GM19324 (cell line): ENCODE data around the gene HSPA4L.

Source experiments
- ATAC-seq: cut with Tn5 transposase; IDR thresholded peaks from one replicate; pipeline ENCODE4 v1.9.1; 2021; ENCODE audit warnings: mild to moderate bottlenecking, moderate library complexity; ENCODE audit not compliant: unreplicated experiment, low FRiP score

The HSPA4L gene

DNA sequence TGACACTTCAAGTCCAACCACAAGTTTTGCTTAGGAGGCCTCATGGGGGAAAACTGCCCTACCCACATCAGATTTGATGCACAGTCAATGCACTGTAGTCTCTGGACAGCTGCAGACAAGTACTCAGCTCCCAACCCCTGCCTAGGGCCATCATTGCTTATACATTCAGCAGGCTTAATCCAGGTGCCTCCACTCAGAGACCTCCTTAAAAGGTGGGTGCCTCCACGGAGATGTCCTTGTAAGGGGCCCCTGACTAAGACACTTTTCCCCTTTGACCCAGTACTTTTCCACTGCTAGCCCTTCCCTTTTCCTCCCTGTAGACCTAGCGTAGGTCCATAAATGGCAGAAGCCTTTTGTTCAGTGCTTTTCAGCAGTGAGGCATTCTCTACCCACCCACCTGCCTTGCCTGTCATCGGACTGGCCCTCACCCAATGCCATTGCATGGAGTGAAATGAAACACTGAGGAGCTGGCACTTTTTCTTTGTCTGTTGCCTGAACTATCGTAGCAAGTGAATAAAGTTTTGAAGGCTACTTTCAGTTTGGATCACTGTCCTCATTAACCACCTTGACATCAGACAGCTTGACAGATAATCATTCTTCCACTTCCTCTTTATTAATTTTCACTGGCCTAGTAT is 74.8 kb downstream of the HSPA4L start:
- ATAC-seq: peak; percentile 84

DNA sequence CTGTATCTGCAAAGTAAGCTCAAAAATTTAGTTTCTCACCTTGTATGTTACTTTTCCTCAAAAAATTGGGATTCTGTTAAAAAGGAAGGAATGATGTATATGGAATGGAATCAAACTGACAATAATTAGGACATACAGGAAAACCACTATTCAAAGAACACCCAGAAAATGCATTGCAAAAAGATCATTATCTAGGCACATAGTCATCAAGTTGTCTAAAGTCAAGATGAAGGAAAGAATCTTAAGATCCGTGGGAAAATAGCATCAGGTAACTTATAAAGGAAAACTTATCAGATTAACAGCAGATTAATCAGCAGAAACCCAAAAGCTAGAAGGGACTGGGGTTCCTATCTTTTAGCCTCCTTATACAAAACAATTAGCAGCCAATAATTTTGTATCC is 75.5 kb downstream of the HSPA4L start:
- ATAC-seq: no peak

DNA sequence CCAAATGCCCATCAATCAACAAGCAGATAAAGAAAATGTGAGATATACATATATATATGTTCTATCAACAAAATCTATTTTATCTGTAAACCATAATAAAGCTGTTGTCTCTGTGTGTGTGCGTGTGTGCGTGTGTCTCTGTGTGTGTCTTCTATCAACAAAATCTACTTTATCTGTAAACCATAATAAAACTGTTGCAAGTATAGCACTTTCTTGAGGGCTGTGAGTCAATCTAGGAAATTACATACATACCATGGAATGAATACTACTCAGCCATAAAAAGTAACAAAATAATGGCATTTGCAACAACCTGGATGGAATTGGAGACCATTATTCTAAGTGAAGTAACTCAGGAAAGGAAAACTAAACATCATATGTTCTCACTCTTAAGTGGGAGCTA is 86.1 kb downstream of the HSPA4L start:
- ATAC-seq: no peak

DNA sequence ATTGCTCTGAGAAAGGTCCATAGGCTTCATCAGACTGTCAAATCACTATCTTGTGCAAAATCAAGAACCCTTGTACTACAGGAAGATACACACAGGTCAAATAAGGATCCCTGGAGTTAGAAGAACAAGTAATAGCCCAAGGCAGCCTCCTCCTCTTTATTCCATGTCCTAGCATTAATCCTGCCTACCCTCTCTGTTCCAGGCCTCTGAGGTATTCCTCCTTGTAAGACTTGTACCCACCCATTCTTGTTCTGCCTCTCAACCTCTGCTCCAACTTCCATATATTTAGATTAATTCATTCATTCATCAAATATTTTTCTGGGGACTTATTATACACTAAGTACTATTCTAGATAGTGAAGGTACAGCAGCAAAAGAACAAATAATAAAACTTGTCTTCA is 88.2 kb downstream of the HSPA4L start:
- ATAC-seq: no peak

DNA sequence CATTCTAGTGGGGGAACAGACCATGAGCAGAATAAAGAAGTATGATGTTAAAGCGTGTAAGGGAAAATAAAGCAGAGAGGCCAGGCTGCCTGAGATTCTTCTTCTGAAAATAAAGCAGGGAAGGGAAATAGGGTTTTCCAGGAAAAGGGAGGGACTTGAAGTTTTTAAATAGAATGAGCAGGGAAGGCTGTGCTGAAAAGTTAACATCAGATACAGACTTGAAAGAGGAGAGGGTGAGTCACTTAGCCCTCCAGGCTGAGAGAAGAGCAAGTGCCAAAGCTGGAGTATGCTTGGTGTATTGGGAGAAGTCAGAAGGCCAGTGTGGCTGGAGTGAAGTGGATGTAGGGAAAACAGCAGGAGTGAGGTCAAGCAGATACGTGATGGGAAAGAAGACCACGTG is 88.6 kb downstream of the HSPA4L start:
- no peak for ATAC-seq

DNA sequence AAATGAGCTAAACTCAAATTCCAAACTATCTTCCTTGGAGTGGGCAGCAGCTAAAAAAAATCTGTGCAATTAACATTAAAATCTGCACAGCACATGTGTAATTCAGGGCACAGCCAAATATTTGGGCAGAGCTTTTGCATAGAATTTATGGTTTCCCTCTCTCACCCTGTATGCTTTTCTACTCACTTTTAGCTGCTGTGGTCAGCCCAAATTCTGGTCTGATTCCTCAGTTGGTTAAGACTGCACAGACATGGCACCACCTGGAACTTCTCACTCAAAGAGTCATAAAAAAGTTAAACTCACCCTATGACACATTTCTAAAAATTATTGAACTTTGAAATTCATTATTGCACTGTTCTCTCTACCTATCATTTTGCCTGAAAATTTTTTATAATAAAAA is 93.7 kb downstream of the HSPA4L start:
- no peak for ATAC-seq

DNA sequence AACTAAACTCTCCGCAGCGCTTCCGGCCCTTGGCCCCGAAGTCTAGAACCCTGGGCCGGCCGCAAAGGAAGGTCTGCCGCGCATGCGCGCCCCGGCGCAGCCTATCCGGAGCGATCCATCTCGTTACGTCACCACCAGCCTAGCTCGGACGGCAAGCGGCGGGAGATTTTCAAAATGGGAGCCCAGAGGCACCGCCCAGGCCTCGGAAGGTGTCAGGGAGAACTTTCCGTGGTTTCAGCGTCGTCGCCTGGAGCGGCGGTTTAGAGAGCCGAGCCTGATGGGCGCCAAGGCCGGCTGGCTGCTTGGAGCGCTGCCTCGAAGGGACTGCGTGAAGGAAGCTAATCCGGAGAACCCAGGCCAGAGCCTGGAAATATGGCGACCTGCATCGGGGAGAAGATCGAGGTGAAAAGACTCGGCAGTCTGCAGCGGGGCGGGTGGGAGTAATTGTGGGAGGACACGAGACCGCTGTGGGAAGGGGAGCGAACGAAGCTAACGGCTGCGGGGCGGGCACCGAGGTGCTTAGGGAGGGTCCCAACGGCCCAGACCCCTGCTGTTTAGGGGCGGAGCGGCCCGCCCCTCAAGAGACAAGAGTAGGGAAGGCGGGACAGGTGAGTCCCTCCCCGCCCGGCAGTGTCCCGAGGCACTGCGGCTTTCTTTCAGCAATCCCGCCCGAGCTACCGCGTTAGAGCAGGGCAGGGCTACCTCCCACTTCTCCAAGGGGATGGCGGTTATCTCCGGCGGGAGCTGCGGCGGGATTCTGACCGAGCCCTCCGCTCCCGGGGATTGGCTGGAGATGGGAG is 98.8 kb downstream of the HSPA4L start, which contains the start of gene PLK4:
PLK4 (plus strand) TSS at position 131 of the 800 bp plus-strand sequence; CDS start at position 373, 242 bp downstream.
- ATAC-seq: peak; percentile 97

DNA sequence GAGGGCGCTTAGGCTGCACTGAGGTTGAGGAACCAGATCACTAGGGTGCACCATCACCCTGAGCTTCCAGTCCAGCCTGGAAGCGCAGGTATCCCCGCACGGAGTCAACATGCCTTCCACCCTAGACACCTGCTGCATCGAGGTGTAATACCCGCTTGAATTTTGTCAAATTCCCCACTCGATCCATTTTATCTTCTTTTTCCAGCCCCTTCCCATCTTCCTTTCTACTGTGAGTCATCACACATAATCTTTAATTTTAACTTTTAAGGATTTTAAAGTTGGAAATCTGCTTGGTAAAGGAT is 99.4 kb downstream of the HSPA4L start:
- ATAC-seq: peak; percentile 43

DNA sequence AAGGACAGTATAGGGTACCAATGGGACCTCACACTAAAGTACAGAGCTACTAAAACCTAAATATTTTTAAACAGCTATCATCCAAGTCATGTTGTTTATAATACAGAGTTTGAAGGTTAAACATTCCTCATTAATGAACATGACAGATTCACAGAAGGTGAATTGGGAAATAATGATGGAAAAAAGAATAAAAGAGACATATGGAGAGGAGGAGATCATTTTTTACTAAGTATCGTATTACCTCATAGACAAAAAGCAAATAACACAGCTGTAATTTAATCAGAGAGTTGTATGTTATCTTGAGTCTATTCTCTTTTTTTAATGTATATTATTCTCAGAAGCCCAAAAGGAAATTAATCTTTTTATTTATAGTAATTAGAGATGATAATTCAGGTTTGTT is 106.4 kb downstream of the HSPA4L start:
- no peak for ATAC-seq

DNA sequence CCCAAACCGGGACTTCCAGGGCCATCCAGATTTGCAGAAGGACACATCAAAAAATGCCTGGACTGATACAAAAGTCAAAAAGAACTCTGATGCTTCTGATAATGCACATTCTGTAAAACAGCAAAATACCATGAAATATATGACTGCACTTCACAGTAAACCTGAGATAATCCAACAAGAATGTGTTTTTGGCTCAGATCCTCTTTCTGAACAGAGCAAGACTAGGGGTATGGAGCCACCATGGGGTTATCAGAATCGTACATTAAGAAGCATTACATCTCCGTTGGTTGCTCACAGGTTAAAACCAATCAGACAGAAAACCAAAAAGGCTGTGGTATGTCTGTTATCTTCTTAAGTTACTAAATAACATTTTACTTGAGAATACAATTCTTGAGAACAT is 107.8 kb downstream of the HSPA4L start:
- ATAC-seq: no peak
